Loucy (cell line): ENCODE measurements around the gene UBE2J2.
"Not testable (repeated sequence)": the region's sequence is repeated elsewhere in the genome, so short reads cannot be mapped to it uniquely, and the experiment has no call there.

Source experiments
- H2AFZ ChIP-seq: fragments of 200-600 bp; sonication (generic); 2 replicates; pipeline ENCODE4 v1.6.0; 2016; ENCODE audit warnings: antibody characterized with exemption, mild to moderate bottlenecking, low read length, moderate library complexity
- H3F3A ChIP-seq: fragments of 200-600 bp; 2 replicates; pipeline ENCODE4 v1.6.0; 2016; ENCODE audit warnings: antibody characterized with exemption, low read depth, mild to moderate bottlenecking
- H3K27me3 ChIP-seq: fragments of 200-600 bp; sonication (generic); 2 replicates; pipeline ENCODE4 v1.6.1; 2014; ENCODE audit warnings: low read length, mild to moderate bottlenecking; ENCODE audit not compliant: insufficient read depth, poor library complexity, severe bottlenecking
- H3K36me3 ChIP-seq: fragments of 200-600 bp; sonication (generic); 2 replicates; pipeline ENCODE4 v1.6.1; 2016; ENCODE audit warnings: low read length; ENCODE audit not compliant: insufficient read depth
- H3K4me1 ChIP-seq: fragments of 200-600 bp; sonication (generic); 2 replicates; pipeline ENCODE4 v1.5.1; 2014; ENCODE audit warnings: low read length, mild to moderate bottlenecking; ENCODE audit not compliant: insufficient read depth, poor library complexity, severe bottlenecking
- H3K4me2 ChIP-seq: fragments of 200-600 bp; sonication (generic); 2 replicates; pipeline ENCODE4 v1.6.0; 2014; ENCODE audit warnings: antibody characterized with exemption, low read length, low read depth, mild to moderate bottlenecking; ENCODE audit not compliant: poor library complexity, severe bottlenecking
- H3K4me3 ChIP-seq: fragments of 200-600 bp; sonication (generic); 2 replicates; pipeline ENCODE4 v1.5.1; 2014; ENCODE audit warnings: low read length, mild to moderate bottlenecking, mixed read lengths; ENCODE audit not compliant: poor library complexity, severe bottlenecking
- H3K79me2 ChIP-seq: fragments of 200-600 bp; sonication (generic); 2 replicates; pipeline ENCODE4 v1.6.1; 2014; ENCODE audit warnings: low read length; ENCODE audit not compliant: insufficient read depth
- H3K9ac ChIP-seq: fragments of 200-600 bp; sonication (generic); 2 replicates; pipeline ENCODE4 v1.6.0; 2014; ENCODE audit warnings: mild to moderate bottlenecking, low read depth, low read length, moderate library complexity; ENCODE audit not compliant: poor library complexity, severe bottlenecking
- H3K9me2 ChIP-seq: fragments of 200-600 bp; sonication (generic); replicated peaks from 2 replicates; pipeline ENCODE4 v1.6.1; 2016; ENCODE audit warnings: low read depth, low read length, mixed read lengths
- H3K9me3 ChIP-seq: fragments of 200-600 bp; sonication (generic); 2 replicates; pipeline ENCODE4 v1.6.1; 2014; ENCODE audit warnings: mild to moderate bottlenecking, antibody characterized with exemption, low read length, low read depth; ENCODE audit not compliant: insufficient read depth
- H4K20me1 ChIP-seq: fragments of 200-600 bp; sonication (generic); 2 replicates; pipeline ENCODE4 v1.6.0; 2014; ENCODE audit warnings: antibody characterized with exemption, low read length, mild to moderate bottlenecking; ENCODE audit not compliant: insufficient read depth, poor library complexity, severe bottlenecking
- CTCF ChIP-seq: fragments of 200-600 bp; sonication (generic); conservative IDR thresholded peaks from 2 replicates; pipeline ENCODE4 v1.5.1; 2014; ENCODE audit warnings: mild to moderate bottlenecking, antibody characterized with exemption, low read length
- EZH2phosphoT487 ChIP-seq: fragments of 200-600 bp; IDR thresholded peaks from 2 replicates; pipeline ENCODE4 v1.6.1; 2018; ENCODE audit warnings: antibody characterized with exemption, mild to moderate bottlenecking, moderate library complexity, borderline replicate concordance

Gene UBE2J2

GRCh38 chr1:1318777-1319645, 45.4 kb upstream of the UBE2J2 start:
- H3K27me3 ChIP-seq = no peaks in the 10 kb centered on the region
- no peaks in the 10 kb centered on the region for H3K9me2 ChIP-seq
- H2AFZ ChIP-seq = no peak overlapping the region
- no peaks in the 10 kb centered on the region for H3F3A ChIP-seq
- TF ChIP-seq EZH2phosphoT487 (no peak), CTCF (no peak)
- H3K79me2 ChIP-seq = peaks cover 53% of the 10 kb centered on the region
- no peaks in the 10 kb centered on the region for H3K9me3 ChIP-seq
- H3K4me2 ChIP-seq = no peak overlapping the region
- H4K20me1 ChIP-seq = peaks cover 49% of the 10 kb centered on the region
- peaks cover 21% of the 10 kb centered on the region for H3K4me1 ChIP-seq
- no peak overlapping the region for H3K9ac ChIP-seq
- peaks cover 13% of the 10 kb centered on the region; the same call in 1 of the 2 replicates for H3K36me3 ChIP-seq
- no peak overlapping the region for H3K4me3 ChIP-seq

GRCh38 chr1:1318131-1318652, 44.5 kb upstream of the UBE2J2 start:
- Histone ChIP-seq H3K9ac (no peak overlapping the region), H3K4me2 (no peak overlapping the region), H3K9me3 (no peaks in the 10 kb centered on the region), H4K20me1 (peaks cover 44% of the 10 kb centered on the region), H3K79me2 (peaks cover 54% of the 10 kb centered on the region), H3K36me3 (peaks cover 21% of the 10 kb centered on the region; the same call in 1 of the 2 replicates), H3K9me2 (no peaks in the 10 kb centered on the region), H3K27me3 (no peaks in the 10 kb centered on the region), H3K4me1 (peaks cover 17% of the 10 kb centered on the region), H3K4me3 (no peak overlapping the region), H2AFZ (no peak overlapping the region), H3F3A (no peaks in the 10 kb centered on the region)
- TF ChIP-seq CTCF = no peak
- no peak for TF ChIP-seq EZH2phosphoT487

GRCh38 chr1:1317420-1317819, 43.8 kb upstream of the UBE2J2 start:
- H4K20me1 ChIP-seq = peaks cover 40% of the 10 kb centered on the region
- peaks cover 48% of the 10 kb centered on the region for H3K79me2 ChIP-seq
- H3K27me3 ChIP-seq = no peaks in the 10 kb centered on the region
- no peak overlapping the region for H3K4me2 ChIP-seq
- H3K9me3 ChIP-seq = no peaks in the 10 kb centered on the region
- no peaks in the 10 kb centered on the region for H3K9me2 ChIP-seq
- no peak overlapping the region for H3K4me3 ChIP-seq
- H3K9ac ChIP-seq = no peak overlapping the region
- no peaks in the 10 kb centered on the region for H3F3A ChIP-seq
- no peak overlapping the region for H2AFZ ChIP-seq
- peaks cover 28% of the 10 kb centered on the region; the same call in 1 of the 2 replicates for H3K36me3 ChIP-seq
- TF ChIP-seq CTCF = no peak
- no peak for TF ChIP-seq EZH2phosphoT487
- peaks cover 17% of the 10 kb centered on the region for H3K4me1 ChIP-seq

- Histone ChIP-seq H3K79me2 (peaks cover 37% of the 10 kb centered on the region; the same call in 1 of the 2 replicates), H3K36me3 (peaks cover 37% of the 10 kb centered on the region; the same call in 1 of the 2 replicates), H4K20me1 (peaks cover 29% of the 10 kb centered on the region)
- not testable (repeated sequence) for H3K4me2 ChIP-seq, H2AFZ ChIP-seq, H3K27me3 ChIP-seq, H3K4me1 ChIP-seq, H3K4me3 ChIP-seq, H3F3A ChIP-seq, H3K9me3 ChIP-seq, H3K9me2 ChIP-seq, H3K9ac ChIP-seq
These were observed 42.5 kb upstream of the UBE2J2 start for GRCh38 chr1:1316199-1316598.
